ENCODE results near the gene MFSD11. TPM values are rescaled to one million over a fixed set of nuclear protein-coding genes. Genes with fewer than 3 reads are reported as not detected.
A peak's percentile ranks its signal among the peaks of the same experiment; 100 is the strongest.
"Not testable (repeated sequence)": the region's sequence is repeated elsewhere in the genome, so short reads cannot be mapped to it uniquely, and the experiment has no call there.

Gene MFSD11
- total RNA-seq, 2 donors from 2014 or later, result 23.2 to 24.1 TPM

DNA sequence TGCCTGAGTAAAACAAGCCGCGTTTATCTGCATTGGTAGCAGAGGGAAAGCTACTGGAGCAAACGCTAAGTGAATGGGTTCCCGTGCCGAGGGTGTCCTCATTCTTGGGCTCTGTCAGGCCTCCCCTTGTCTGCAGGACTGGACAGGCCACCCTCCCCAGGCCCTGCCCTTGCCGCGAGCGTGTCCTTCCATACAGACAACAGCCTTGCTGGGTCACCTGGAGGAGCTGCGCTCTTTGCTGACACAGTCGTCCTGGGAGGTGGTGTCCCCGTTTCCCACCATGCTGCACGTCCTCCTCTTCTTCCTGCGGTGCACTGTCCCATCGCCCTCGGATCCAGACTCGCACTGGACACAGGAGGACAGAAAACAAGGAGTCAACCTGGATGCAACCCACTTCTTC lies 19.4 kb upstream of the MFSD11 start:
- peaks cover 31 to 32% of the 10 kb centered on the region in 2 donors for H3K36me3 Mint-ChIP-seq
- H3K9me3 Mint-ChIP-seq, result no peaks in the 10 kb centered on the region
- no peak for DNase-seq (ENCODE audit: low spot score in 2 of 2)
- no peak for ATAC-seq
- H3K27ac Mint-ChIP-seq, result no peak overlapping the region

DNA sequence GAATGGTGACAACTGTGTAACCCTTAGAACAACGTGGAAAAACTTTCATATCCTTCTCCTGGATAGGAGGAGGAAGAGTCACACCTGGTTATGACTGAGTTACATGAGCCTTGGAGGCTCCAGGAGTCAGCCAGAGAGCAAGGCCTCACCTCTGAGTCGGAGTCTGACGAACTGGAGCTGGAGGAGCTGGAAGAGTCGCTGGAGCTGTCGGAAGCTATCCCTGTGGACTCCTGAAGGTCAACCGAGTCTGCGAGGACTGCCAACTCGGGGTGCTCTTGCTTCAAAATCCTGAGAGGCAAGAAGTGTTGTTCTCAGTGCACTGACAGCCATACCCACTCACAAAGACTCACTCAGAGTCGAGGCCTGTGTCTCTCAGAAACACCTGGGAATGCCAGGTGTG lies 17.7 kb upstream of the MFSD11 start:
- Mint-ChIP-seq H3K9me3 (no peaks in the 10 kb centered on the region), H3K27ac (no peak overlapping the region), H3K36me3 (peaks cover 31 to 38% of the 10 kb centered on the region in 2 donors)
- no peak for DNase-seq (ENCODE audit: low spot score in 2 of 2)
- no peak for ATAC-seq

DNA sequence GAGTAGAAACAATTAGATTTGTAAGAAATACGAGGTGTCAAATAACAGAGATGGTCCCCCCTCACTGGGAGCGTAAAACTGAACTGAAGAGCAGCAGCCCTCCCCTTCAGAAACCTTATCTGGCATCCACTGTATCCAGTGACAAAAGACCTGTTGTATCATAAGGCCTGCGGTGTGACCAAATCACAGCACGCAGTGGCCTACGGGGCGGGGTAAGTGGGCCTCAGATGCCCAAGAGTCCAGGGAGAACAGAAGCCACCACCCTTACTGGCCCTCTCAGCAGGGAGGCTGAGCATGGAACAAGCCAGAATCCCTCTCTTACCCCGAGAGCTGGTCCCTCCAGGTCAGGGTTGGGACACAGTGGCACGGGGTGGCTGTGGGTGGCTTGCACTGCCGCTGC lies 17.0 kb upstream of the MFSD11 start:
- Mint-ChIP-seq H3K36me3 (peaks cover 37 to 44% of the 10 kb centered on the region in 2 donors), H3K27ac (peak overlapping the region in 1 of 2 donors; percentile 8), H3K9me3 (no peaks in the 10 kb centered on the region)
- ATAC-seq (no peak), DNase-seq (ENCODE audit: low spot score in 2 of 2) (no peak)

DNA sequence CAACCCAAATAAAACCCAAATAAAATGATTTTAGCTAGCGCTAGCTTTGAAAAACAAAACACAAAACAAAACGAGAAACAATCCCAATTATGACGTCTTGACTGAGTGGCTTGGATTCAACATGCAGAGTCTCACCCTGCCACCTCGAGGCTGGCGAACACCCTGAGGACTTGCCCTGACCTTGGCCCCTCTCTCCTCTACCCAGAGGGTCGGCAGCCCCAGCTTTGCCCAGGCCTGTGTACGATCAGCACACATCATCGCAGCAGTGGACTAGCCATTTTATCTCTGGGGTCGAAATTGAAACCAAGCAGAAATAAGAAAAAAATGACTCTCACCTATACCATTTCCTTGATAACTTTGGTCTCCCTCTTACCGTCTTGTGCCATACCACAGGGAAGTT lies 16.5 kb upstream of the MFSD11 start:
- ATAC-seq (no peak), DNase-seq (ENCODE audit: low spot score in 2 of 2) (no peak)
- H3K27ac Mint-ChIP-seq, result peak overlapping the region; percentile 8 to 70
- peaks cover 37 to 42% of the 10 kb centered on the region in 2 donors for H3K36me3 Mint-ChIP-seq
- no peaks in the 10 kb centered on the region for H3K9me3 Mint-ChIP-seq

DNA sequence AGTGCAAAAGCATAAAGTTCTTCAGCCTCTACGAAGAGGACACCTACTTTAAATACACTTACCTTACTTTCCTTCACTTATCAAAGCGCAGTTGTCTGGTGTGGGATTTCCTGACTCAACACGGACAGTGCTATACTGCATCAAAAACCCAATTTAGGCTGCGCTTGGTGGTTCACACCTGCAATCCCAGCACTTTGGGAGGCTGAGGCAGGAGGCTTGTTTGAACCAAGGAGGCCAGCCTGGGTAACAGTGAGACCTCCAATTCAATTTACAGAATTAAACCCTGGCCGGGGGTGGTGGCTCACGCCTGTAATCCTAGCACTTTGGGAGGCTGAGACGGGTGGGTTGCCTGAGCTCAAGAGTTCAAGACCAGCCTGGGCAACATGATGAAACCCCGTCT lies 15.6 kb upstream of the MFSD11 start:
- H3K36me3 Mint-ChIP-seq, result peaks cover 38 to 44% of the 10 kb centered on the region in 2 donors
- DNase-seq (ENCODE audit: low spot score in 2 of 2) (no peak), ATAC-seq (no peak)
- H3K9me3 Mint-ChIP-seq, result no peaks in the 10 kb centered on the region
- peak overlapping the region; percentile 8 to 86 for H3K27ac Mint-ChIP-seq

DNA sequence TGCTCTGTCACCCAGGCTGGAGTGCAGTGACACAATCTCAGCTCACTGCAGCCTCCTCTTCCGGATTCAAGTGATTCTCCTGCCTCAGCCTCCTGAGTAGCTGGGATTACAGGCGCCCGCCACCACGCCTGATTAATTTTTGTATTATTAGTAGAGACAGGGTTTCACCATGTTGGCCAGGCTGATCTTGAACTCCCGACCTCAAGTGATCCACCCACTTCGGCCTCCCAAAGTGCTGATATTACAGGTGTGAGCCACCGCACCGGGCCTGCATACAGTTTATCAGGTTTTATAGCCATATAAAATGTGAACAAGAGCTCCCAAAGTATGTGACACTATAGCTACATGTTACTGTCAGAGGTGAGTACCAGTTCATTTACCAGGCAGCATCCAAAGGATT lies 14.9 kb upstream of the MFSD11 start:
- not testable (repeated sequence) for ATAC-seq; H3K9me3 Mint-ChIP-seq; H3K27ac Mint-ChIP-seq; DNase-seq (ENCODE audit: low spot score in 2 of 2)
- H3K36me3 Mint-ChIP-seq, result peaks cover 43 to 50% of the 10 kb centered on the region in 2 donors

DNA sequence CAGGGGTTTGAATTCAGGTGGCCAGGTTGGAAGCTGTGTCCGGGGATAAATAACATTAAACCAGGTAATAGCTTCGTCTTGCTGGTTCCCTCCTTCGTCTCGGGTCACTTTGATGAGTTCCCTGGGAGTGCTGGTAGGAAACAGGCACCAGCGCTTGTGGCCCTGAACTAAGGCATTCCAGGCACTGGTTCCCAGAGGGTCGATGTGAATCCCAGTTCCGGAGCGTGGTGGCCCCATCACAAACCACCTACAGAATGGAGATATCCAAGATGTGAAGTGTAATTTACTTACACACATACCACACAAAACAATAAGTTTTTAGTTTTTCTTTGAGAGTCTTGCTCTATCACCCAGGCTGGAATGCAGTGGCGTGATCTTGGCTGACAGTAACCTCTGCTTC lies 14.1 kb upstream of the MFSD11 start:
- ATAC-seq (no peak), DNase-seq (ENCODE audit: low spot score in 2 of 2) (no peak)
- H3K27ac Mint-ChIP-seq, result no peak overlapping the region
- H3K9me3 Mint-ChIP-seq, result no peaks in the 10 kb centered on the region
- H3K36me3 Mint-ChIP-seq, result peaks cover 43 to 47% of the 10 kb centered on the region in 2 donors

DNA sequence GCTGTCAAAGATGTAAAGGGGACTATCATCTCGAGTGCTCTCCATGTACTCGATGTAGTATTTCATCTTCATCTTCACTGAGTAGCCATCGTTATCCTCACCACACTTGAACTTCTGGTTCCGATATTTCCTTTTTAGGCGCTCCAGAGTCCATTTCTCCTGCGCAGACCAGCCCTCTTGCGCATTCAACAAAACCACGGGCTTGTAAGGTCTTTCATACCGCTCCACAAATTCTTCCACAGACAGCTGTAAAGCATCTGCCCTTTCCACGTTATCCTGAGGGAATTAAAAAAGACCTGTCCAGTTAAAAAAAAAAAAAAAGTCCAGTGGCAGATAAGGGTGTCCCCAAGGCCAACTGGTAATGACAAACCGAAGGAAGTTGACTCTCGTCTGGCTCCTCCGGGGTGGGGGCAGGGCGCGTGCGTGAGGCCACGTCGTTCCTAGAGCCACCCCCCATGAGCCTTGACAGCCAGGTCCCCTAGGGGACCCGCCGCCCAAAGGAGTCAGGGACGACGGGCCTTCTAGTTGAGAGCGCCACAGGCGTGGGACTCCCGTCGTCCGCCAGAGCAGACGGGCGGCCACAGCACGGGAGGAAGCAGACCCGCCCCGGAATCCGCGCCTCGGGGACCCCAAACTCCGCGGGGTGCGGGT lies 12.2 kb upstream of the MFSD11 start:
- Mint-ChIP-seq H3K27ac (peak overlapping the region; percentile 97 to 99), H3K36me3 (peaks cover 40 to 53% of the 10 kb centered on the region in 2 donors)
- peak; percentile 35 to 37 for ATAC-seq

DNA sequence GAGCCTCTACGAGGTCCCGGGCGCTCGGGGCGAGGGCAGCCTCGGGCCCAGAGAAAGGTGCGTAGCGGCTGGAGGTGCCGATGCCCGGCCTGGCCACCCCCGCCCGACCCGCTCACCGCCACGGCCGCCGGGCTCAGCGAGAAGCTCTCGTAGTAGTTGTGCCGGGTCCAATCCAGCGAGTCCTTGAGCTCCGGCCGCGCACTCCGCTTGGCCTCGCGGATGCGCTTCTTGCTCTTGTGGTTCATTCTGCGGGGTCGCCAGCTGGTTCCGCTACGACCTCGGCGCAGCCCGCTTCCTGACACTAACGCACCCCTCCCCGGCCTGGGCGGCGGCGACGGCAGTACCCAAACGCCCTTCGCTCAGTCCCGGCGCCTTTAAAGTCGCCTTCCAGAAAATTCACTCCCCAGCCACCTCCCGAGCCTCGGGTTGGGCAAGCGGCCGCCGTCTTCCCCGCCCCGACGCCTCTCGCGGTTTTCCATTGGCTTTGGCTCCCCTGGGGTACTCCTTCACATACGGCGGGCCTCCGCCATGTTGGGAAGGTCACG lies 11.6 kb upstream of the MFSD11 start, which contains the start of gene JMJD6:
Gene JMJD6, minus strand, starts transcription at position 376 of the 545 bp plus-strand sequence. Its CDS starts 131 bp downstream, at position 245.
- peak; percentile 75 to 82 for ATAC-seq
- peak in 1 of 2 donors; percentile 94 for DNase-seq (ENCODE audit: low spot score in 2 of 2)
- Mint-ChIP-seq H3K36me3 (peaks cover 34 to 50% of the 10 kb centered on the region in 2 donors), H3K27ac (peak within 1 kb of the TSS; percentile 97 to 99), H3K9me3 (no peaks in the 10 kb centered on the region)

More for the DNA sequence above, 12.2 kb upstream of the MFSD11 start:
- peak; percentile 71 to 74 for DNase-seq (ENCODE audit: low spot score in 2 of 2)
- H3K9me3 Mint-ChIP-seq, result no peaks in the 10 kb centered on the region

DNA sequence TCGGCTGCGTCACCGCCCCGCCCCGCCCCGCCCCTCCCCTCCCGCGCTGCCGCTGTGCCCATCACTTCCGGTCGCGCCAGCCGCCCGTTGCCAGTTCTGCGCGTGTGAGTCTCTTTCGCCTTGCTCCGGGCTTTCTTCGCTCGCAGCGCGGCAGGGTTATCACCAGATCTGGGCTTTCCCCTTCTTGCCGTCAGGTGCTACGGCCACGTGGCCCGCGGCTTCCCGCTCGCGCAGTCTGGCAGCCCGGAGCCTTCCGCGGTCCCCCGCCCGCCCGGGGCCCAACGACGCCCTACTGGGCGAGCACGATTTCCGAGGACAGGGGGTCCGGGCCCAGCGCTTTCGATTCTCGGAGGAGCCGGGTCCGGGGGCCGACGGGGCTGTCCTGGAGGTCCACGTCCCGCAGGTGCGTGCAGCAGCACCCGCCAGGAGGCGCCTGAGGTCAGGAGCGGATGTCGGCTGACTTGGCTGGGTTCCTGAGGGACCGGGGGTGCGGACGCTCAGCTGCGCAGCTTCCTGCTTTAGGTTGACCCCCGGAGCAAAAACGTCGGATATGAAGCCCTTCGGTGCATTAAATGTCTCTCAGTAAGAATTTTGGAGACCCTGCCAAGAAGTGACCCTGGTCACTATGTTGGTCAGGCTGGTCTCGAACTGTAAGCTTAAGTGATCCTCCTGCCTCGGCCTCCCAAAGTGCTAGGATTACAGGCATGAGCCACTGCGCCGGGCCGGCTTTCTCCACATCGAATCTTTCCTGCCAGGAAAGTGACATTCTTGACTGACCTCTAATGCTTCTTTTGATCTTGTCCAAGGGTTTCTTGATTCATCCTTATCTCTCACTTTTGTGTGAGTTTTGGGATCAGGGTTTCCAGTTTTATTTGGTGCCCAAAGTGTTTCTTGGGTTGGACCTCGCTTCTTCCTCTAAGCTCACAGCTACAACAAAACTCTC lies 10.9 kb upstream of the MFSD11 start, which contains the start of gene METTL23:
Gene METTL23, plus strand, starts transcription at position 64 of the 943 bp plus-strand sequence. CDS start 2,872 bp downstream, outside the sequence.
- ATAC-seq, result peak; percentile 50 to 79
- peaks cover 26 to 48% of the 10 kb centered on the region in 2 donors for H3K36me3 Mint-ChIP-seq
- DNase-seq (ENCODE audit: low spot score in 2 of 2), result peak; percentile 83 to 93
- peak within 1 kb of the TSS; percentile 97 to 99 for H3K27ac Mint-ChIP-seq
- H3K9me3 Mint-ChIP-seq, result no peaks in the 10 kb centered on the region

DNA sequence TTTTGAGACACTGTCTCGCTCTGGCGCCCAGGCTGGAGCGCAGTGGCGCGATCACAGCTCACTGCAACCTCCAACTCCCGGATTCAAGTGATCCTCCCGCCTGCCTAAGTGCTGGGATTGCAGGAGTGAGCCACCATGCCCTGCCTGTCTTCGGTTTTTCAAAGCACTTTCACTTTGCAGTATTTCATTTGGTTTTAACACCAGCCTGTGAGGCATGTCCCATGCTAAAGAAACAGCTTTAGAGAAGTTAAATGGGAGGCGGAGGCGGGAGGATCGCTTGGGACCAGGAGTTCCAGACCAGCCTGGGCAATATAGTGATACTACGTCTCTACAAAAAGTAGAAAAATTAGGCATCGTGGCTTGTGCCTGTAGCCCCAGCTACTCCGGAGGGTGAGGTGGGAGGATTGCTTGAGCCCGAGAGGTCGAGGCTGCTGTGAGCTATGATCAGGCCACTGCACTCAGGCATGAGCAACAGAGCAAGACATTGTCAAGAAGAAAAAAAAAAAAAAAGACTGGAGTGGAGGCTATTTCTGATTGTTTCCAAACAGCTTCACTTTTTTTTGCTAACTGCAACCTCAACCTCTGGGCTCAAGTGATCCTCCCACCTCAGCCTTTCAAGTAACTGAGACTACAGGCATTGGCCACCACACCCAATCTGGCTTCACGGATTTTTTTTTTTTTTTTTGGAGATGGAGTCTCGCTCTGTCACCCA lies 10.0 kb upstream of the MFSD11 start:
- DNase-seq (ENCODE audit: low spot score in 2 of 2), result no peak
- Mint-ChIP-seq H3K27ac (peak overlapping the region; percentile 97 to 99), H3K9me3 (no peaks in the 10 kb centered on the region), H3K36me3 (peaks cover 24 to 45% of the 10 kb centered on the region in 2 donors)
- ATAC-seq, result no peak

DNA sequence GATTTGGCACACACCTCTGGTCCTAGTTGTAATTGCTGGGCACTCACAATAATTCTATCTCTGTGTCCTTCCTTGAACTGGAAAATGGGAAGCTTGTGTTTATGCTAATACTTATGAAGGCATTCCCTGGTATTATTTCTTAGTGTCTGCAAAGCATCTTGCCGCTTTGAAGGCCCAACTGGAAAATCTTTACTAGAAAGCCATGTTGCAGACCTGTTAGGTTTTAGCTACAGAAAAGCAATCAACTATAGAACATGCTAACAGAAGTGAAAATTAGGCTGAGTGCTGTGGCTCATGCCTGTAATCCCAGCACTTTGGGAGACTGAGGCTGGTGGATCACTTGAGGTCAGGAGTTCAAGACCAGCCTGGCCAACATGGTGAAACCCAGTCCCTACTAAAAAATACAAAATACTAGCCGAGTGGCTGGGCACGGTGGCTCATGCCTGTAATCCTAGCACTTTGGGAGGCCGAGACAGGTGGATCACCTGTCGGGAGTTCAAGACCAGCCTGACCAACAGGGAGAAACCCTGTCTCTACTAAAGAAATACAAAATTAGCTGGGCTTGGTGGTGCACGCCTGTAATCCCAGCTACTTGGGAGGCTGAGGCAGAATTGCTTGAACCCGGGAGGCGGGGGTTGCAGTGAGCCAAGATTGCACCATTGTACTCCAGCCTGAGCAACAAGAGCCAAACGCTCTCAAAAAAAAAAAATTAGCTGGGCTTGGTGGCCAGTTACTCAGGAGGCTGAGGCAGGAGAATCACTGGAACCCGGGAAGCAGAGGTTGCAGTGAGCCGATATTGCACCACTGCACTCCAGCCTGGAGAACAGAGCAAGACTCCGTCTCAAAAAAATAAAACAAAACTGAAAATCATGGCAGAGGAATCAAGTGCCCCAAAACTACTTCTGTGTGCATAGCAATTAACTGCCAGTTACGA lies 5.9 kb upstream of the MFSD11 start:
- Mint-ChIP-seq H3K36me3 (peaks cover 41 to 61% of the 10 kb centered on the region in 2 donors), H3K27ac (peak overlapping the region; percentile 93 to 100)
- DNase-seq (ENCODE audit: low spot score in 2 of 2); H3K9me3 Mint-ChIP-seq; ATAC-seq: not testable (repeated sequence)

DNA sequence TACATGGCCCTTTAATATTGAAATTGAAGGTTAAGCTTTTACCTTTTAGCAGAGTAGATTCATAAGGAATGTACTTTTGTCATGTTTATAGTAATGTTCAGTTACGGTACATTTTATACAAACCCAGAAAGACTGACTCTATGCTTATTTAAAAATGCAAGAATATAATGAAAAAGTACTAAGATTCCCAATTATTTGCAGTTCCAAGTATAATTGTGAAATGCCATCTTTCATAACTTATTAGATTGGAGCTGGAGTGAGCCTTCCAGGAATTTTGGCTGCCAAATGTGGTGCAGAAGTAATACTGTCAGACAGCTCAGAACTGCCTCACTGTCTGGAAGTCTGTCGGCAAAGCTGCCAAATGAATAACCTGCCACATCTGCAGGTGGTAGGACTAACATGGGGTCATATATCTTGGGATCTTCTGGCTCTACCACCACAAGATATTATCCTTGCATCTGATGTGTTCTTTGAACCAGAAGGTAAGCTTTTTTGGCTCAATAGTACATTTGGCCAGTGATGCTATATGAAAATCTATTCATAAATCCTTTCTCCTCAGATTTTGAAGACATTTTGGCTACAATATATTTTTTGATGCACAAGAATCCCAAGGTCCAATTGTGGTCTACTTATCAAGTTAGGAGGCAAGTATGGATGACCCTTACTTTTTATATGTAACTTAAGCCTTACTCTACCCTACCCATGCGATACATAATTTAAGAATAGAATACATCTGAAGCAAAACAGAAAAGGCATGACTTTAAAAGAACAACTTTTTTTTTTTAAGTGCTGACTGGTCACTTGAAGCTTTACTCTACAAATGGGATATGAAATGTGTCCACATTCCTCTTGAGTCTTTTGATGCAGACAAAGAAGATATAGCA lies 4.9 kb upstream of the MFSD11 start:
- ATAC-seq, result no peak

DNA sequence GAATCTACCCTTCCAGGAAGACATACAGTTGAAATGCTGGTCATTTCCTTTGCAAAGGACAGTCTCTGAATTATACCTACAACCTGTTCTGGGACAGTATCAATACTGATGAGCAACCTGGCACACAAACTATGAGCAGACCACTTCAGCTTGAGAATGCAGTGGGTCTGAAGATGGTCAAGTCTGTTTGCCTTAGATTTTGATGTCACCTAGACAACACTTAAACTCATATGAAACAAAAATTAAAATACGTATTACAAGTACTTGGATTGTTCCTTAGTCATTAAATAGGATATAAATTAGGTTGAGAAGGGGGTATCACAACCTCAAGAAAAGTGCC lies 4.3 kb upstream of the MFSD11 start:
- Mint-ChIP-seq H3K9me3 (peaks cover 0 to 3% of the 10 kb centered on the region in 2 donors), H3K27ac (peak overlapping the region; percentile 72 to 100), H3K36me3 (peaks cover 43 to 53% of the 10 kb centered on the region in 2 donors)
- DNase-seq (ENCODE audit: low spot score in 2 of 2), result no peak
- no peak for ATAC-seq

More for the DNA sequence above, 4.9 kb upstream of the MFSD11 start:
- Mint-ChIP-seq H3K9me3 (peaks cover 0 to 3% of the 10 kb centered on the region in 2 donors), H3K27ac (peak overlapping the region; percentile 72 to 100), H3K36me3 (peaks cover 37 to 53% of the 10 kb centered on the region in 2 donors)
- DNase-seq (ENCODE audit: low spot score in 2 of 2), result no peak
